ENCODE results near the gene HDGFL3. TPM values are rescaled to one million over a fixed set of nuclear protein-coding genes. Genes with fewer than 3 reads are reported as not detected.

Gene HDGFL3
- total and polyA plus RNA-seq, 2 donors (not counting 1 experiment from before 2014, with no cell fraction given): 43.1 to 59.1 TPM

- no peaks in the 10 kb centered on the region for H3K27me3 ChIP-seq (ENCODE audit: control insufficient read depth, insufficient read depth, low read length)
- no peaks in the 10 kb centered on the region for H4K20me1 ChIP-seq (ENCODE audit: control insufficient read depth, extremely low read depth, insufficient read depth, low read length)
Observed at GRCh38 chr15:83166830-83167229, 40.8 kb downstream of the HDGFL3 start.

DNA sequence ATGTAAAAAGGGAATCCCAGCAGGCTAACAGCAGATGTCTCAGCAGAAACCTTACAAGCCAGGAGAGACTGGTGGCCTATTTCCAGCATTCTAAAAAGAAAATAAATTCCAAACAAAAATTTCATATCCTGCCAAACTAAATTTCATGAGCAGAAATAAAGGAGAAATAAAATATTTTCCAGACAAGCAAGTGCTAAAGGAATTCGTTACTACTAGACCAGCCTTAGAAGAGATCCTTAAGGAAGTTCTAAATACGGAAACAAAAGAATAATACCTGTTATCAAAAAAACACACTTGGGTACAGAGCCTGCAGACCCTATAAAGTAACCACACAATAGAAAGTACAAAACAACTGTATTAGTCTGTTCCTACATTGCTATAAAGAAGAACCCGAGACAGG lies 41.4 kb downstream of the HDGFL3 start:
- H3K4me2 ChIP-seq (ENCODE audit: extremely low read depth, insufficient read depth, low read length): no peak overlapping the region
- no peaks in the 10 kb centered on the region for H3K36me3 ChIP-seq (ENCODE audit: control insufficient read depth, insufficient read depth, low read length)
- H3K4me3 ChIP-seq (replicated peaks in 1 of 4; ENCODE audit: control extremely low read depth in 1 of 4, insufficient read depth in 1 of 4, low read depth in 3 of 4, low read length in 4 of 4): no peak overlapping the region
- TF ChIP-seq EZH2 (IDR thresholded peaks at IDR 0.05; ENCODE audit: low read length, missing control alignments): no peak
- TF ChIP-seq CTCF (conservative IDR thresholded peaks at IDR 0.05 in 1 of 2, IDR thresholded peaks at IDR 0.05 in 1 of 2; ENCODE audit: low read depth in 1 of 2, low read length in 2 of 2): no peak
- H3K27me3 ChIP-seq (ENCODE audit: control insufficient read depth, insufficient read depth, low read length): no peaks in the 10 kb centered on the region
- no peak overlapping the region for H3K27ac ChIP-seq (ENCODE audit: insufficient read depth, low read length)
- DNase-seq (ENCODE audit: low read depth in 2 of 2): peak in 1 of 2 donors; percentile 5
- no peak overlapping the region for H3K9ac ChIP-seq (ENCODE audit: insufficient read depth, low read length)
- no peaks in the 10 kb centered on the region for H4K20me1 ChIP-seq (ENCODE audit: control insufficient read depth, extremely low read depth, insufficient read depth, low read length)
- H2AFZ ChIP-seq (ENCODE audit: low read length): no peak overlapping the region
- peaks cover 28% of the 10 kb centered on the region for H3K79me2 ChIP-seq (ENCODE audit: control insufficient read depth, insufficient read depth, low read length)
- no peaks in the 10 kb centered on the region for H3K9me3 ChIP-seq (ENCODE audit: control insufficient read depth, insufficient read depth, low read depth, low read length)
- H3K4me1 ChIP-seq (ENCODE audit: control insufficient read depth, extremely low read depth, insufficient read depth, low read length): peaks cover 2% of the 10 kb centered on the region

More at GRCh38 chr15:83166830-83167229, 40.8 kb downstream of the HDGFL3 start:
- DNase-seq (ENCODE audit: low read depth in 2 of 2): no peak
- Histone ChIP-seq H3K36me3 (ENCODE audit: control insufficient read depth, insufficient read depth, low read length) (no peaks in the 10 kb centered on the region), H3K4me3 (replicated peaks in 1 of 4; ENCODE audit: control extremely low read depth in 1 of 4, insufficient read depth in 1 of 4, low read depth in 3 of 4, low read length in 4 of 4) (no peak overlapping the region), H3K27ac (ENCODE audit: insufficient read depth, low read length) (no peak overlapping the region), H3K9ac (ENCODE audit: insufficient read depth, low read length) (no peak overlapping the region), H3K79me2 (ENCODE audit: control insufficient read depth, insufficient read depth, low read length) (peaks cover 28% of the 10 kb centered on the region), H3K4me1 (ENCODE audit: control insufficient read depth, extremely low read depth, insufficient read depth, low read length) (peaks cover 2% of the 10 kb centered on the region), H3K9me3 (ENCODE audit: control insufficient read depth, insufficient read depth, low read depth, low read length) (no peaks in the 10 kb centered on the region), H3K4me2 (ENCODE audit: extremely low read depth, insufficient read depth, low read length) (no peak overlapping the region), H2AFZ (ENCODE audit: low read length) (no peak overlapping the region)
- no peak for TF ChIP-seq EZH2 (IDR thresholded peaks at IDR 0.05; ENCODE audit: low read length, missing control alignments)
- TF ChIP-seq CTCF (conservative IDR thresholded peaks at IDR 0.05 in 1 of 2, IDR thresholded peaks at IDR 0.05 in 1 of 2; ENCODE audit: low read depth in 1 of 2, low read length in 2 of 2): no peak

DNA sequence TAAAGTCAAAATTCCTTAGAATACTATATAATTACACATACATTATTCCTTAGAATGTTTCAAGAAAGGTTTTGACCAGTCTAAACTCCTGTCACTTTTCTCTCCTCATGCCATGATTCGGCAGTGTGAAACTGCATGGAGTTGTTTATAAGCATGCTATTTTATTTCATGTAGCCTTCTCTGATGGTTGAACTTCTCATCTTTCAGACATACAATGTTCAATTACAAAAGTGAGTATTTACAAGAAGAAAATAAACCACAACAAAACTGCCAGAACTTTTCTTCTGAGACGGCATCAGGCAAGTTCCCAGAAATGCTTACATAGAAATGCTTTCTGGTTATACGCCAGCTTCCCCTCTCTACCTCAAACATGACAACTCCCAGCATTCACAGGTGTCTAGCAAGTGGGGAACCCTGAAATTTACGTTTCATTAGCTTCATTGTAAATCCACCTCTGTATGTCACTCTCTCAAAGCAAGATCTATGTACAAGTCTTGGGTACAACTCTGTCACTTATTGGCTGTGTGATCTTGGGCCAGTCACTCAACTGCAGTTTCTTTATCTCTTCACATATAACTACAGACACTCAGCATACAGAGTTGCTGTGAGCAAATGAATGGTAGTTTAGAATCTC lies 42.7 kb downstream of the HDGFL3 start:
- Histone ChIP-seq H3K4me2 (ENCODE audit: extremely low read depth, insufficient read depth, low read length) (peak overlapping the region; percentile 23), H3K36me3 (ENCODE audit: control insufficient read depth, insufficient read depth, low read length) (no peaks in the 10 kb centered on the region), H3K27me3 (ENCODE audit: control insufficient read depth, insufficient read depth, low read length) (no peaks in the 10 kb centered on the region), H3K79me2 (ENCODE audit: control insufficient read depth, insufficient read depth, low read length) (peaks cover 28% of the 10 kb centered on the region), H3K4me1 (ENCODE audit: control insufficient read depth, extremely low read depth, insufficient read depth, low read length) (peaks cover 2% of the 10 kb centered on the region), H4K20me1 (ENCODE audit: control insufficient read depth, extremely low read depth, insufficient read depth, low read length) (no peaks in the 10 kb centered on the region), H3K4me3 (replicated peaks in 1 of 4; ENCODE audit: control extremely low read depth in 1 of 4, insufficient read depth in 1 of 4, low read depth in 3 of 4, low read length in 4 of 4) (no peak overlapping the region), H3K27ac (ENCODE audit: insufficient read depth, low read length) (no peak overlapping the region), H3K9ac (ENCODE audit: insufficient read depth, low read length) (no peak overlapping the region), H3K9me3 (ENCODE audit: control insufficient read depth, insufficient read depth, low read depth, low read length) (no peaks in the 10 kb centered on the region), H2AFZ (ENCODE audit: low read length) (no peak overlapping the region)
- no peak for TF ChIP-seq EZH2 (IDR thresholded peaks at IDR 0.05; ENCODE audit: low read length, missing control alignments)
- TF ChIP-seq CTCF (conservative IDR thresholded peaks at IDR 0.05 in 1 of 2, IDR thresholded peaks at IDR 0.05 in 1 of 2; ENCODE audit: low read depth in 1 of 2, low read length in 2 of 2): no peak
- DNase-seq (ENCODE audit: low read depth in 2 of 2): peak; percentile 14 to 25

All from fibroblast of lung (primary cell).